GM21825 (cell line): ENCODE results near the gene RPF1.
"Not testable (repeated sequence)": the region's sequence is repeated elsewhere in the genome, so short reads cannot be mapped to it uniquely, and the experiment has no call there.

Experiments
- ATAC-seq: cut with Tn5 transposase; IDR thresholded peaks from one replicate; pipeline ENCODE4 v1.9.1; 2021; ENCODE audit warnings: mild to moderate bottlenecking, moderate library complexity; ENCODE audit not compliant: unreplicated experiment

RPF1 gene, protein sequence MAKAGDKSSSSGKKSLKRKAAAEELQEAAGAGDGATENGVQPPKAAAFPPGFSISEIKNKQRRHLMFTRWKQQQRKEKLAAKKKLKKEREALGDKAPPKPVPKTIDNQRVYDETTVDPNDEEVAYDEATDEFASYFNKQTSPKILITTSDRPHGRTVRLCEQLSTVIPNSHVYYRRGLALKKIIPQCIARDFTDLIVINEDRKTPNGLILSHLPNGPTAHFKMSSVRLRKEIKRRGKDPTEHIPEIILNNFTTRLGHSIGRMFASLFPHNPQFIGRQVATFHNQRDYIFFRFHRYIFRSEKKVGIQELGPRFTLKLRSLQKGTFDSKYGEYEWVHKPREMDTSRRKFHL

DNA sequence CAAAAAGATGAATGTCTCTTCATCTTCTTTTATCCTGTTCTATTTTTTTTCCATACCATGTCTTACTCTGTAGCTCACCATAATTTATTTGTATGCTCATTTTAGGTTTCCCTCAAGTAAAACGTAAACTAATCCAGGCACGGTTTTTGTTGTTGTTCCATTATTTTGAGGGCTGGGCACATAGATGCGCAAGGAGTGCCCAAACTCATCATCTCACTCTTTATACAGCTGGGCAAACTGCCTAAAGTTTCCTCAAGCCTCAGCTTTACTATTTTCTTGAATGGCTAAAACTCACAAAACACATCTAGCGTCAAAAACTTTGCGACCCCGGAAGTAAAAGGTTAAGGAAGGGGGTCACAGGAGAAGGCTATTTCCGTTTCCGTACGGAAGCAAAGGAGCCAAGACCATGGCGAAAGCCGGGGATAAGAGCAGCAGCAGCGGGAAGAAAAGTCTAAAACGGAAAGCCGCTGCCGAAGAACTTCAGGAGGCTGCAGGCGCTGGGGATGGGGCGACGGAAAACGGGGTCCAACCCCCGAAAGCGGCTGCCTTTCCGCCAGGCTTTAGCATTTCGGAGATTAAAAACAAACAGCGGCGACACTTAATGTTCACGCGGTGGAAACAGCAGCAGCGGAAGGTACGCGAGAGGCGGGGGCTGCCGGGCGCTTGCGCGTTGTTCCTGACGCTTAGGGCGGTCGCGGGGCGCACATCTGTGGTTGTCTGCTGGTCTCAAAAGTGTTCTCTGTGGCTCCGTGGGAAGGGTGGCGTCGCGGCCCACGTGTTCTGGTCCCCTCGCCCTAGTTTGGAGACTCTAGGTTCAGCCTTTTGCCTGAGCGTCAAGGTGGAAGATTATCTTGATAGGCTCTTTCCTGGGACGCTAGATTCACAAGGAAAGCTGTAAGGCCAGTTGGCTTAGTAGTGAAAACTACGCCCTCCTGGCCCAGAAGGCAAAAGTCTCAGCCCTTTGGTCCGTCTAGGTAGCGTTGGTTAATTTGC lies at the start of gene RPF1:
Gene RPF1 (plus strand): TSS at position 391 of the 993 bp plus-strand sequence. CDS start 16 bp downstream, at position 407.
- ATAC-seq, result peak; percentile 97

DNA sequence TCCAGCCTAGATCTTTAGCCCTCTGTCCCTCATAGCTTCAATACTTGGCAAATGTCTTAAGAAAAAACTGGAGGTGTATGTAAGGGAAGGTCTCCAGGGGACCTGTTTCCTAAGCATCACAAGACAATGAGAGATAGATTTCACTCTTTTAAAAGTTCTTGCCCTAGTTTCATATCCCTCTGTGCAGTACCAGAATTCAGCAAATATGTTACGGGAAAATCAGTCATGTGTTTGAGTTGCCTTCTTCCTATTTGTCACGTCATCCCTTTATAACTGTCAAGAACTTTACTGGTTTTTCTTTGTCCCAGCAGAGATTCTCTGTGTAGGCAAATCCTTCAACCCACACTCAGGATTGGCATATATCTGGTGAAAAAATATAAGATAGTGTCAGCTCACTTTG lies 48.5 kb upstream of the RPF1 start:
- no peak for ATAC-seq

DNA sequence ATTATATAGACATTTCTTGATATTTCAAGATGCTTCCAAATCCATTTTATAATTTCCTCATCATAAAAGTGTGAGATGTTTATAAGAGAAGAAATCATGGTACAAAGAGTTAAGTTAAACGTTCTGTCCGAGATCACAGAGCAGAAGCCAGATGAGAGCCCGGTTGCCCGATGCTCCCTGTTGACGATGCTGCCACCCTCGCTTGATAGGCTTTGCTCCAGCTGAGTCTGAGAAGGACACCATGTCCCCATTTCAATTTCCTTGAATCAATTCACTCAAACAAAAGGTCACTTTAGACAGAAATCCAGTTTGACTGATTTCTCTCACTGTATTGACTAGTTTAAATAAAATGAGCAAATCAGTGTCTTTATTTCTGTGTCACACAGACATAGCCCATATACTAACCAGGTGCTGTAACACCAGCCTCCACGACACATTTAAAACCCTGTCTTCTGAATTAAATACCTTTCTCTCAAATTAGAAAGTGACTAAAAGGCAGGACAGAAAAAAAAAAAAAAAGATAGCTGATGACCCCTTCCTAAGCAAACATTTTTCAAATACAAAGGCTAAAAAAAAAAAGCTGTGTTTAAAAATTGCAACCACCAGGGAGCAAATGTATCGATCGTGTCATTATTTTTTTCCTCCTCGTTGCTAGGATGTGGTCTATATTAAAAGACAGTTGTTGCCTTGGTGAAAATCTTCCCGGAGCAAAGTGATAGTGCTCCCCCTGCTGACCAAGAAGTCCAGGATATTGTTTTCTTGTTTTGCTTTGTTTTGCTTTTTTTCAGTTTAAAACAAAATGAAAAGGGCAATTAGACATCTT lies 45.6 kb upstream of the RPF1 start:
- peak; percentile 58 for ATAC-seq

DNA sequence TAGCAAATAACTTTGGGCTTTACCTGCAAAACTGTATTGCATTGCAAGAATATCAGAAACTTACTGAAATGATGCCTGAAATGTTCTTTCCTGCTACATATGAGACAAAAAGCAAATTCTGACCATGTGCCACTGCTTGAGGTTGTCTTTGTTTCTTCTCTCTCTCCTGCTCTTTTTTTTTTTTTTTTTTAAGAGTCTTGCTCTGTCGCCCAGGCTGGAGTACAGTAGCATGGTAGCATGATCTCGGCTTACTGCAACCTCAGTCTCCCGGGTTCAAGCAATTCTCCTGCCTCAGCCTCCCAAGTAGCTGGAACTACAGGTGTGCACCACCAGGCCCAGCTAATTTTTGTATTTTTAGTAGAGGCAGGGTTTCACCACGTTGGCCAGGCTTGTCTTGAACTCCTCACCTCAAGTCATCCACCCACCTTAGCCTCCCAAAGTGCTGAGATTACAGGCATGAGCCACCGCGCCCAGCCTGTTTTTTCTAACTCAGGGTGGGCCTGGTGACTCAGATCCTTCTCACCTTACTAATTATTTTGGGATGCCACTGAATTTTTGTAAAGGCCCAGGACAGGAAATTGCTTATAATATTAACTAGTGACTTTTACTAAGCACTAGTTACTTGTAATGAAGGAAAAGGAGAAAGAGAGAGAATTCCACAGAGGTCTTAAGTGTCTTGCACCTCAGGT lies 44.8 kb upstream of the RPF1 start:
- no peak for ATAC-seq

DNA sequence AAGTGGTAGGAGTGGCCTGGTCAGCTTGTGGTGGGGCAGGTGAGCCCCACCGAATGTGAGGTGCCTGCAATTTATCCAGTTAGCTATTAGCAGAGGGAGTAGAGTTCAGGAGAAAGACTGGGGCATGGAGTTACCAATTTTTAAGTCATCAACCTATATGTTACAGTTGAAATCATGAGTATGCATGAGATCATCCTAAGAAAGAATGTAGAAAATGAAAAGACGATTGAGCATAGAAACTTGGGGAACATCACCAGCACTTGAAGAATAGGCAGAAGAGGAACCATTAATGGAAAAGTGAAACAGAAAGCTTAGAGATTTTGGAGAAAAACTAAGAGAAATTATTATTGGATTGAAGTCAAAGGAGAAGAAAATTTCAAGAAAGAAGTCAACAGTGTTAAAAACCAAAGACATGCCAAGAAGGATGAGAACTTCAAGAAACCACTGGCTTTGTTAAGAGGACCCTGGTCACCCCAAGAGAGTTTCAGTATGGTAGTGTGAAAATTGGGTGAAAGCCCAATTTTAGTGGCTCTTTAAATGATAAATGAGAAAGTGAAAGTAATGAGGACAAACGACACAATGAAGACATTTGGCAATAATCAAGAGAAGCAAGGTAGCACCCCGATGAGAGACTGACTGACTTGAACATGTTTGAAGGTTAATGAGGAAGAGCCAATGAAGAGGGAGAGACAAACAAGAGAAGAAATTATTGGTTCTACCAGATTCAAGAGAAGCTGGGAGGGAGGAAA lies 44.1 kb upstream of the RPF1 start:
- ATAC-seq, result no peak

DNA sequence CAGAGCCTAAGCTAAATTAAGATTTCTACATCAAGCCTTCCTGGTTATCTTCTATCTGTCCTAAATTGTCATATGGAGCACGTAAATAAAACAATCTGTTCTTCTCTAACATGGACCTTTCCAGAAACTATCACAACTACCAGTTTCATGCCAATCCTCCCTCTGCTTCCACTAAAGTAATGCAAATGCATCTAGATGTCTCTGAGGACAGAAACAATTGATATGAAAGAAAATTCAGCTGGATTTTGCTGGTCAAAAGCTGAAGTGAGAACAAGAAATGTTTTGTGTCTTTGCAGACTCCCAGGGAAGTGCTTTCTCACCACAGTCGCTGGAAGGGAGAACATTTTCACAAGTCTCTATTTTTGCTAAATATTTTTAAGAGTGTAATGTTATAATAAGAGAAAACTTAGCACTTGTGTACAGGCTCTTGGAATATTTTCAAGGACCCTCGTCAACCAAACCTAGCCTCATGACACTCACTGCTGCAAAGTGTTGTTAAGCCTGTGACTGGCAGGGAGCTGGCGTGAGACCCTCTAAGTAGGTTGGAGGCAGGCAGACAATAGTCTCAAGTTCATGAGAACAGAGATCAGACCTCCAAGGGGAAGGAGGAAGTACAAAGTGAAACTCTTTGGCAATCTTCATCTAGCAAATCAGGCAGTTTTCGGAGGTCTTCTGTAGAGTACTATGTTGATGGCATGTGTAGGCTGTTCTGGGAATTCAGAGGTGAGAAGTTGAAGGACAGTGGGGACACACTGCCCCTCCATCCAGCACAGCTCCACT lies 42.0 kb upstream of the RPF1 start:
- no peak for ATAC-seq

DNA sequence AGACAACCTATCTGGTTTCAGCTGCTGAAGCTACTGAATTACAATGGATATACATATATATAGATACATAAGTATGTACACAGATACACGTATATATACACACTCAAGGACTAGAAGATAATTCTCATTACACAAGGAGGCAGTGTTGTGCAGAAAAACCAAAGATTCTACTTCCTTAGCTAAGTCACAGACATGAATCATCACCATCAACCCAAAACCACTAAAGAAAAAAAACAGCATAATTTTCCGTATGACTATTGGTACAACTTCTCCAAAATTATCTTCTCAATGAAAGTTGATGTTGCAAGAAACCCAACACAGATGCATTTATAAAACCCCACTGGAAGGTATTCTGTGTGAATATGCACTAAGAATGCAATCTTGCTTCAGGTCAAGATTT lies 36.8 kb upstream of the RPF1 start:
- peak; percentile 94 for ATAC-seq

DNA sequence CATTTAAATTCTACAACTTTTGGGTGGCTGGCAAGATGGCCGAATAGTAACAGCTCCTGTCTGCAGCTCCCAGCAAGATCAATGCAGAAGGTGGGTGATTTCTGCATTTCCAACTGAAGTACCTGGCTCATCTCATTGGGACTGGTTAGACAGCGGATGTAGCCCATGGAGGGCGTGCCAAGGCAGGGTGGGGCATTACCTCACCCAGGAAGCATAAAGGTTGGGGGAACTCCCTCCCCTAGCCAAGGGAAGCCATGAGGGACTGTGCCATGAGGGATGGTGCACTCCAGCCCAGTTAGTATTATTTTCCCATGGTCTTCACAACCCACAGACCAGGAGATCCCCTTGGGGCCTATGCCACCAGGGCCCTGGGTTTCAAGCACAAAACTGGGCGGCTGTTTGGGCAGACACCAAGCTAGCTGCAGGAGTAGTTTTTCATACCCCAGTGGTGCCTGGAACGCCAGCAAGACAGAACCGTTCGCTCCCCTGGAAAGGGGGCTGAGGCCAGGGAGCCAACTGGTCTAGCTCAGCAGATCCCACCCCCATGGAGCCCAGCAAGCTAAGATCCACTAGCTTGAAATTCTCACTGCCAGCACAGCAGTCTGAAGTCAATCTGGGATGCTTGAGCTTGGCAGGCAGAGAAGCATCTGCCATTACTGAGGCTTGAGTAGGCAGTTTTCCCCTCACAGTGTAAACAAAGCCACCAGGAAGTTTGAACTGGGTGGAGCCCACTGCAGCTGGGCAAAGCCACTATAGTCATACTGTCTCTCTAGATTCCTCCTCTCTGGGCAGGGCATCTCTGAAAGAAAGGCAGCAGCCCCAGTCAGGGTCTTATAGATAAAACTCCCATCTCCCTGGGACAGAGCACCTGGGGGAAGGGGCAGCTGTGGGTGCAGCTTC lies 36.1 kb upstream of the RPF1 start:
- not testable (repeated sequence) for ATAC-seq

DNA sequence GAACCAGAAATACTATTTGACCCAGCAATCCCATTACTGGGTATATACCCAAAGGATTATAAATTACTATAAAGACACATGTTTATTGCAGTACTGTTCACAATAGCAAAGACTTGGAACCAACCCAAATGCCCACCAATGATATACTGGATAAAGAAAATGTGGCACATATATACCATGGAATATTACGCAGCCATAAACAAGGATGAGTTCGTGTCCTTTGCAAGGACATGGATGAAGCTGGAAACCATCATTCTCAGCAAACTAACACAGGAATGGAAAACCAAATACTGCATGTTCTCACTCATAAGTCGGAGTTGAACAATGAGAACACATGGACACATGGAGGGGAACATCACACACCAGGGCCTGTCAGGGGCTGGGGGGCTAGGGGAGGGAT lies 30.4 kb upstream of the RPF1 start:
- ATAC-seq, result not testable (repeated sequence)

DNA sequence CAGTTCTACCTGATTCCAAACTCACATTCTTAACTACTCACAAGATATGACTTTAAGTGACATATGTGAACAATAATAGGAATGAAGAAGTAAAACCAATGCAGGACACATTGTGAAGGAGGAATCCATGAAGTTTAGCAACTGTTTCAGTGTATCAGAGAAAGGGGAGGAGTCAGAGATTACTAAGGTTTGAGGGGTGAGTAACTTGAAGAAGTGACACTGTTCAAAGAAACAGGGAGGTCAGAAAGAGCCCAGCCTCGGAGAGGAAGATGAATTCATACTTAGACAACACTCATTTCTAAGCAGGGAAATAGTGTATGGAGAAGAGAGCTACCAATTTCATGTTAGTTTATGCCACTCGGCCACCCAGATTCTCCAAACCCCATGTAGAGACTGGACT lies 28.2 kb upstream of the RPF1 start:
- ATAC-seq, result no peak

DNA sequence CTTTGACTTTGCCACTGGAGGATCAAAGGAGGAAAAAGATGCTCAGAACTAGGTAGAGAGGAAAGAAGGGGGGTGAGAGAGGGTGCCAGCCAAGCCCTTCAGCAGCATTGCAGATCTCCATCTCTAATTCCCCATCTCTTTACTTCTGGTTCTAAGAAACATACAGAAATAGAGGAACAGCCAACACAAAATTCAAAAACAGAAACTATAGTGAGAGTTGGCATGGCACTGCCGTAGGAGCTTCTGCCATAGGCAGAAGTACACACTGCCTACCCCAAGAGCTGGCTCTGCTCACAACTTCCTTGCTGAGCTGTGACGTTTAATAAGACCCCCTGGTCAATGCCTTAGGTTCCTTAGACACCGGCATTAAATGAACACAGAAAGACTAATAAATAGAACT lies 26.6 kb upstream of the RPF1 start:
- no peak for ATAC-seq

DNA sequence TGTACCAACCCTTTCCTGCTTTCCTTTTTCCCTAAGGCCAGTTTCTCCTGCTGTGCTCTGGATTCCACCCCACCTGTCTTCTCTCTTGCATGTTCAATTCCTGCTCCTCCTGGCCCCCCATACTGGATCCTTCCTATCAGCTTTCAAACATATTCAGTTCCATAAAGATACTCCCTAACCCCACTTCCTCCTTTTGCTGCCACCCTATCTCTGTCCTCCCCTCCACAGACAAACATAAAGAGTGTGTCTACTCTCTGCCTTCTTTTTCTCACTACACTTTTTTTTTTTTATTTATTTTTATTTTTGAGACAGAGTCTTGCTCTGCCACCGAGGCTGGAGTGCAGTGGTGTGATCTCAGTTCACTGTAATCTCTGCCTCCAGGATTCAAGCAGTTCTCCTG lies 16.9 kb upstream of the RPF1 start:
- no peak for ATAC-seq

DNA sequence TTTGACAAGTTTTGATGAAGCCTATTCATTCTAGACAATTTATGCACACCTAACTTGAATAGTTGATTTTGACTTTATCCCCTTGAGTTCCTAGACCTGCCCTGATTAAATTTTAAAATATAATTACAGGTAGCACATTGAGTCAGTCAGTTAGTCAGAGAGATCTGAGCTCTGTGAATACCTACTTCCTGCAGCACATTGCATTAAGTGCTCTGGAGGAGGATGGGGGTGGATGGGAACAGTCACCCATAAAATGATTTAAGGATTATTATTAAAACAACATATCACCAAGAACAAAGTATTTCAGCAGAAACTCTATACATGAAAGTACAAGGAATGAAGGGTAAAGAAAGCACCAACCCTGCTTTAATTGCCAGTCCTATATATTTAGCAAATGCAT lies 11.8 kb upstream of the RPF1 start:
- no peak for ATAC-seq

DNA sequence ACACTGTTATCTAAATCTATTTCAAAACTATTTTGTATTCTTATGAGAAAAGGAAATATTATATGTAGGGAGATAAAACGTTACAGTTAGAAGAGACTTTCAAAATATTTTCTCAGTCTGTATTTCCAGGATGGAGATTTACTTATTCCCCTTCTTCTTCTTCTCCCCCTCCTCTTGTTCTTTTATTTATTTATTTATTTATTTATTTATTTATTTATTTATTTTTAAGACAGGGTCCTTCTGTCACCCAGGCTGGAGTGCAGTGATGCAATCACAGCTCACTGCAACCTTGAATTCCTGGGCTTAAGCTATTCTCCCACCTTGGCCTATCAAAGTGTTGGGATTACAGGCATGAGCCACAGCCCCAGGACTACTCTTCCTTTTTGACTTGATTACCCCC lies 2.8 kb upstream of the RPF1 start:
- no peak for ATAC-seq

DNA sequence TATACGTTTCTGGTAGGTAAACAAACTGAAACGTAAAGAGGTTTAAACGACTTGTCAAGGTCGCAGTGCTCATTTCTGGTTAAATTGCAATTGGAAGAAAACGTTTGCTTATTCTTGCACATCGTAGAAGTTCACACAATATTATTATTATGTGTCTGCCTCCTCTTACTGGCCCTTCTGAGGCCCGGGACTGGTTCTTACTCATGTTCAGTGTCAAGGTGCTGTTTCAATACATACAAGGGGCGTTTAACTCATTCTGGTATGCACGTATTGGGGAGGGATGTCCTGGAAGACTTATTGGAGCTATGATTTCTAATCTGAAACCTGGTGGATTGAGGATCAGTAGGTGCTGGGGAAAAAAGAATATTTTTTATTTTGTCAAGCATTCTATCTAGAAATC lies 932 bp downstream of the RPF1 start:
- peak; percentile 3 for ATAC-seq

DNA sequence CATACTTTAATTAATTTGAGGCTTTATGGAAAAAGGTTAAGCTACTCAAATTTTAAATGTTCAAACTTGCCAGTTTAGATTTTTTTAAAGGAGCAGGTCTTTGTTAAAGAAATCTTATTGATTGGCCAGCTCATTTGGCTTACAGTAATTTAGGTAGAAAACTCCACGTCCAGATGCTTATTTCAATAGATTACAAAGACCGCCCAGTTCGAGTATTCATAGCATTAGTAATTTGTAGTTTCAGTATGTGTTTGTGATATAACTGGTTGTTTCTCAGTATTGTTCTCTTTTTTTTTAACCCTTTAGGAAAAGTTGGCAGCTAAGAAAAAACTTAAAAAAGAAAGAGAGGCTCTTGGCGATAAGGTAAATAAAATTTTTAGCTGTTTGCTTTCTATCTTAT lies 1.6 kb downstream of the RPF1 start:
- no peak for ATAC-seq

DNA sequence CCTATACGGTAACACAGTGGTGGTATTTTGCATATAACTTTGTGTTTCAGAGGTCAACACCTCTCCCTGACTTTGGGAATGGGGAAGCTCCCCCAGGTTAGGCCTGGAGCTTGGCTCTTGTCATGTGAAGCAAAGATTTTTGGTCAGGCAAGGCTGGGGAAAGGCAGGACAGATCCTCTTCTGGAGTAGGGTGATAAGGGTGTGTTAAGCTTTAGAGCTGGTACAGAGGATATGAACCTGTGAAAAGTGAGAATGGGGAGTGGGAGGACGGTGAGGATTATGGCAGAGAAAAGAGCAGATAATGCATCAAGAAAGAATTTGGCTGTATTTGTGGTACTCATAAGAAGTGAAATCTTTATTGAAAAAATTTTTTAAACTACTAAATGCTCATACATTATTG lies 2.3 kb downstream of the RPF1 start:
- ATAC-seq, result no peak

DNA sequence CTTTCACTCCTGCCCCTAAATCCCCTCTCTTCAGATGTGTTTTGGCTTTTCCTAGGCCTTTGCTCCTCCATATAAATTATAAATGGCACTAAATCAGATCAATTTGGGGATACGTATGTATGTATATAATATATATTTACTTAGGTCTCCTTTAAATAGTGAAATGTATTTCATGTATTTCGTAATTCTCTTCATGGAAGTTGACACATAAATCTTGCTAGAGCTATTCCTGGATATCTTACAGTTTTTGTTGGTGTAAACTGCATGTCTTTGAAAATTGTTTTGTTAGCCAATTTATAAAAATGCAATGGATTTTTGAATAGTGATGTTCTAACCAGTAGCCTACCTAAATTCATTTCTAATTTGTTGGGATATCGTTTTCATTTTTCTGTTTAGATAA lies 9.0 kb downstream of the RPF1 start:
- no peak for ATAC-seq
